NCI-H2029 (cell line): ENCODE results near the gene THOC5.
"Not testable (repeated sequence)": the region's sequence is repeated elsewhere in the genome, so short reads cannot be mapped to it uniquely, and the experiment has no call there.

Experiments used
- DNase-seq: peaks from one replicate; lab custom pipeline; 2025; lab: John Stamatoyannopoulos, UW

The THOC5 gene

DNA sequence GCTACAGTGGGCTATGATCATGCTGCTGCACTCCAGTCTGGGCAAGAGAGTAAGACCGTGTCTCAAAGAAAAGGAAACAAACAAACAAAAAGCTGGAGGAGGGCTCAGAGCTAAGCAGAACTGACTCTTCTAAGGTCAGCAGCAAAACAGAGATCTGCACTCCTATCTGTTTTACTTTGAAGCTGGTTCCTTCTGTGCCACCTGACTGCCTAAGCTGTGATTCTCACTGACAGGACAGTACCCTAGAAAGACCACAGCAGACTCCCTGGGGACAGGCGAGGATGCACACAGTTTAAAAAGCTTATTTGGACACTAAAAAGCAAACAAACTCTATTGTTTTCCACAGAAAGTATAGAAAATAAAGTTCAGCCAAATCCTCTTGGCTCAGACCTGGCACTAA is 43.0 kb downstream of the THOC5 start:
- no peak for DNase-seq

GRCh38 chr22:29509815-29510214 is 43.7 kb downstream of the THOC5 start:
- DNase-seq: no peak

DNA sequence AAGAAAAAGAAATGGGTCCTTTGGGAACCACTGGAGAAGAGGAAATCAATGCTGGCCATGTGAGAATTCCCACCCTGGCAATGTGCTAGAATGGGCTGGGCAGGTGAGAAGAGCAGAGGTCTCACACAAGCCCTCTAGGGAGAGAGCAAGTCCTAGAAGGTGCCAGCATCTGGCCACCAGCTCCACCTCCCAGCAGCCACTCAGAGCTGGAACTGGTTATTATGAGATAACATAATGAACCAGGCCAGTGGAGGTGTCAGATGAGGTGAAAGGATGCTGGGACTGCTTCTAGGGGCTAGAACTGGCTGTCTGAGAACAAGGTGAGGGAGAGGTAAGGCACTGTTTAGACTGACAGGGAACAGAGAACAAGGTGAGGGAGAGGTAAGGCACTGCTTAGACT is 44.3 kb downstream of the THOC5 start:
- DNase-seq: no peak

DNA sequence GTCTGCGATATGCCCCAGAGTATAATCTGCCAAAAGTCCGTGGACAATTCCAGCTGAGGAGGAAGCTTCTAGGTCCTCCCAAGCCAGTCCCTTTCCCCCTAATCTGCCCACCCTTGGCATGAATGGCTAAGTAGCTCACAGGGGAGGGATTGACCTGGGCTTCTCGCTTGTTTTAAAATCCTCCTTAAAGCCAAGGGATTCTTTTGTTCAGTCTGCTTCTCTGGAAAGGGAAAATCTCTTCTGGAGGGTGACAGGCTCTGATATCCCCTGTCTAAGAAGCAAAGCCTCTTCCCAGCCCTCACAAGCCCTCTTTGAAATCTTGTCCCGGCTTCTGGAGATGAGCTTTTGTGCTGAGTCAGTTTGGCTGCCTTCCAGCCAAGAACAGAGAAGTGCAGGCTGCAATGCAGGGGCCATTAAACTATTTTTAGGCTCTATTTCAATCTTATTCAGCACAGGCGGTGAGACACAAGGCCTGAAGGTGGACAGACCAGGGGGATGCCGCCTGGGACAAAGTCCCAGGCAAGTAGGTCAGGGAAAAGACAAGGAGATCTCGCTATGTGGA is 49.7 kb downstream of the THOC5 start:
- no peak for DNase-seq

DNA sequence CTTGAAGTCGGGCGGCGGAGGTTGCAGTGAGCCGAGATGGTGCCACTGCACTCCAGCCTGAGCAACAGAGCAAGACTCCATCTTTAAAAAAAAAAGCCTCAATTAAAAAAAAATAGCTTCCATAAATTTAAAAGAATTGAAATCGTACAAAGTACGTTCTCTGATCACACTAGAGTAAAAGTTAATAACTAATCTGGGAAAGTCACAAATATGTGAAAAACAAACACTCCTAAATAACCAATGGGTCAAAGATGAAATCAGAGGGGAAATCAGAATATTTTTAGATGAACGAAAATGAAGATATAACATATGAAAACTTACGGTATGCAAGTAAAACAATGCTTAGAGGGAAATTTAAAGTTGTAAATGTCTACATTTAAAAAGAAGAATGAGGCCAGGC is 53.7 kb downstream of the THOC5 start:
- DNase-seq: no peak

DNA sequence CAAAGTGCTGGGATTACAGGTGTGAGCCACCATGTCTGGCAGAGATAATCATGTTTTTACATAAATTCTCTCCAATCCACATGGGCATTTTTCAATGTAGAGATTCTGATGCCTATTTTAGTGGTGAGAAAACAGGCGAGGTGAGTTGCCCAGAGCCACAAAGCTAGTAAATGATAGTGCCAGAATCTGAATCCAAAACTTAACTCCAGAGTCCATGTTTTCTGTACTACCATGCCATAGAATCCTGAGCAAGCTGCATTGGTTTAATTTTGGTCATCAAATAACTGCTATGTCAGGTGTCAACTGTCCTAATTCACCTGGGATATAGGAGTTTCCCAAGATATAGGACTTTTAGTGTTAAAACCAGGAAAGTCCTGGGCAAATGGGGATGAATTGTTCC is 59.9 kb downstream of the THOC5 start:
- no peak for DNase-seq

DNA sequence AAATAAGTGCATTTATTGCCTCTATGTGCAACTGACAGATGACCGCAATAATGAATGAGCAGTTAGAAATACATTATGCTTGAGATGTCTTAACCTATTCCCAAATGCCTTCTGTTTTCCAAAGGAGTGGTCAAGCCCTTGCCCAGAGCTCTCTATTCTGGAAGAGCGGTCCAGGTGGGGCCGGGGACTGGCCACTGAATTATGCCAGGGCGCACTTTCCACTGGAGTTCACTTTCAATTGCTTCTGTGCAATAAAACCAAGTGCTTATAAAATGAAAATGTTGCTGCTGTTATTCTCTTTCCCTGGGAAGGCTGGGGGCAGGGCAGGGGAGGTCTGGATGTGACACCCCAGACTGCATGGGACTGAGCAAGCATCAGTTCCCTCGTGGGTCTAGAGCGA is 62.5 kb downstream of the THOC5 start:
- no peak for DNase-seq

DNA sequence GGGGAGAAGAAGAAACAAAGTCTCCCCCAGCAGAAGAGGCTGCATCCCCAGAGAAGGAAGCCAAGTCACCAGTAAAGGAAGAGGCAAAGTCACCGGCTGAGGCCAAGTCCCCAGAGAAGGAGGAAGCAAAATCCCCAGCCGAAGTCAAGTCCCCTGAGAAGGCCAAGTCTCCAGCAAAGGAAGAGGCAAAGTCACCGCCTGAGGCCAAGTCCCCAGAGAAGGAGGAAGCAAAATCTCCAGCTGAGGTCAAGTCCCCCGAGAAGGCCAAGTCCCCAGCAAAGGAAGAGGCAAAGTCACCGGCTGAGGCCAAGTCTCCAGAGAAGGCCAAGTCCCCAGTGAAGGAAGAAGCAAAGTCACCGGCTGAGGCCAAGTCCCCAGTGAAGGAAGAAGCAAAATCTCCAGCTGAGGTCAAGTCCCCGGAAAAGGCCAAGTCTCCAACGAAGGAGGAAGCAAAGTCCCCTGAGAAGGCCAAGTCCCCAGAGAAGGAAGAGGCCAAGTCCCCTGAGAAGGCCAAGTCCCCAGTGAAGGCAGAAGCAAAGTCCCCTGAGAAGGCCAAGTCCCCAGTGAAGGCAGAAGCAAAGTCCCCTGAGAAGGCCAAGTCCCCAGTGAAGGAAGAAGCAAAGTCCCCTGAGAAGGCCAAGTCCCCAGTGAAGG is 64.3 kb downstream of the THOC5 start:
- DNase-seq: not testable (repeated sequence)

DNA sequence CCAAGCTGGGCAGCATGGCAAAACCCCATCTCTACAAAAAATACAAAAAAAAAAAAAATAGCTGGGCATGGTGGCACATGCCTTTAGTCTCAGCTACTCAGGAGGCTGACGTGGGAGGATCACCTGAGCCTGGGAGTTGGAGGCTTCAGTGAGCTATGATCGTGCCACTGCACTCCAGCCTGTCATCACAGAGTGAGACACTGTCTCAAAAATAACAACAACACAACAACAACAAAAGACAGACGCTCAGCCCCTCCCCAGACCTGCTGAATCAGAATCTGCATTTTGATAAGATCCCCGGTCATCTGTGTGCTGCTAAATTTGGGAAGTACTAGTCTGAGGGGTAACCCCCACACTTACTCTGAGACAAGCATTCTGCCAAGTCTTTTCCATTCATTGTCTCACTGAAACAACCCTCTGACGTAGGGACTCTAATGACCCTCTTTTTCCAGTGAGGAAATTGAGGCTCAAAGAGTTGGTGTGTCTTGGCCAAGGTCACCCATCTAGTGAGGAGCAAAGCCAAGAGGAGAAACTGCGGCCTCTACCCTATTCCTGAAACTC is 66.1 kb downstream of the THOC5 start:
- no peak for DNase-seq

DNA sequence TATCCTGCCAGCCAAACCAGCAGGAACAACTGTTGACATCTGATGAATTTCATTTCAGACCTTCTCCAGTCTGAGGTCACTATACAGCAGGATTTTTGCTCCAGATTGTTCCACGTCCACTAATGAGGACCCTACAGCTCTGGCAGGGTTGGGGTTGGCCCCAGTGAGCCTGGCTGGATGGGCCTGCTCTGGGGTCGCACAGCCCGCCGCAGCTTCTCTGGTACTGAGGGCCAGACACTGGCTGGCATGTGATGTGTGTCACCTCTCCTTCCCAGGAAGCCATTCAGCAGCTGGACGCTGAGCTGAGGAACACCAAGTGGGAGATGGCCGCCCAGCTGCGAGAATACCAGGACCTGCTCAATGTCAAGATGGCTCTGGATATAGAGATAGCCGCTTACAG is 68.1 kb downstream of the THOC5 start:
- no peak for DNase-seq

GRCh38 chr22:29484642-29485041 is 68.9 kb downstream of the THOC5 start:
- no peak for DNase-seq

DNA sequence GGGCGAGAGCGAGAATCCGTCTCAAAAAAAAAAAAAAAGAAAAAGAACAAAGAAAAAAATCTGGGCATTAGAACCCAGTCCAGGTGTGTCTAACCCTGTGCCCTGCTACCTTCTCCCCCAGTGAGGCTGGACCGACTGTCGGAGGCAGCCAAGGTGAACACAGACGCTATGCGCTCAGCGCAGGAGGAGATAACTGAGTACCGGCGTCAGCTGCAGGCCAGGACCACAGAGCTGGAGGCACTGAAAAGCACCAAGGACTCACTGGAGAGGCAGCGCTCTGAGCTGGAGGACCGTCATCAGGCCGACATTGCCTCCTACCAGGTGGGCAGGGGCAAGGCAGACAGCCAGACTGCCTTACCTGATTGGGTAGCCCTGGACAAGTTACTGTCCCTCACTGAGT is 70.3 kb downstream of the THOC5 start:
- no peak for DNase-seq

DNA sequence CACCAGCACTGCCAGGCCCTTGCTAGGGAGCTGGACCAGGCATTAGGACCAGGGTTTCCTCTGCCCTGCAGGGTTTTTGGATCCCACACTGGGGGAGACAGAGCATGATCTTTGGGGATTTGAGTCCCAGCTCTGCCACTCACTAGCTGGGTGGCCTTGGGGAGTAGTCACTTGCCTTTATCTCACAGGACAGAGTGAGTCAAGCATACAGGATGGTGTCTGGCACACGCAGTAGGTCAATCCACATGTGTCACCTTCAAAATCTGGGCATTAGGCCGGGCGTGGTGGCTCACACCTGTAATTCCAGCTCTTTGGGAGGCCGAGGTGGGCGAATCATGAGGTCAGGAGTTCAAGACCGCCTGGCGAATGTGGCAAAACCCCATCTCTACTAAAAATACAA is 70.8 kb downstream of the THOC5 start:
- no peak for DNase-seq

DNA sequence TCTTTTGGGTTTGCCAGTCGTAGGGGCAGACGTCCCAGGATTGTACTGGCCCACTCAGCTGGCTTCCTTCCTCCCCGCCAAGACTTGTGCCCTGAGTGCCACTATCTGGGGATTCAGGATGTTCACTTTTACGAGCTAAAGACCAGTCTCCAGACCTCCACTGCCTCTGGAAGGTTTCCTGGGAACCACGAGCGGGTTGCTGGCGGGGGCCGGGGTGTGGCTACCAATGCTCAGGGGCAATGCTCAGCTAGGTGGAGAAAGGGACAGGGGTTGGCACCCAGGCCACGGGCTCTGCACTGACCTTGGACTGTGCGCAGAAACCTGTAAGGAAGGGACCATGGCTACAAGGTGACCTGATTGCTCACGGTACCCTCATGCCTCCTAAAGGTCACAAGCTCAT is 71.3 kb downstream of the THOC5 start:
- no peak for DNase-seq

- DNase-seq: no peak
Observed at GRCh38 chr22:29481265-29482000, 72.1 kb downstream of the THOC5 start.

DNA sequence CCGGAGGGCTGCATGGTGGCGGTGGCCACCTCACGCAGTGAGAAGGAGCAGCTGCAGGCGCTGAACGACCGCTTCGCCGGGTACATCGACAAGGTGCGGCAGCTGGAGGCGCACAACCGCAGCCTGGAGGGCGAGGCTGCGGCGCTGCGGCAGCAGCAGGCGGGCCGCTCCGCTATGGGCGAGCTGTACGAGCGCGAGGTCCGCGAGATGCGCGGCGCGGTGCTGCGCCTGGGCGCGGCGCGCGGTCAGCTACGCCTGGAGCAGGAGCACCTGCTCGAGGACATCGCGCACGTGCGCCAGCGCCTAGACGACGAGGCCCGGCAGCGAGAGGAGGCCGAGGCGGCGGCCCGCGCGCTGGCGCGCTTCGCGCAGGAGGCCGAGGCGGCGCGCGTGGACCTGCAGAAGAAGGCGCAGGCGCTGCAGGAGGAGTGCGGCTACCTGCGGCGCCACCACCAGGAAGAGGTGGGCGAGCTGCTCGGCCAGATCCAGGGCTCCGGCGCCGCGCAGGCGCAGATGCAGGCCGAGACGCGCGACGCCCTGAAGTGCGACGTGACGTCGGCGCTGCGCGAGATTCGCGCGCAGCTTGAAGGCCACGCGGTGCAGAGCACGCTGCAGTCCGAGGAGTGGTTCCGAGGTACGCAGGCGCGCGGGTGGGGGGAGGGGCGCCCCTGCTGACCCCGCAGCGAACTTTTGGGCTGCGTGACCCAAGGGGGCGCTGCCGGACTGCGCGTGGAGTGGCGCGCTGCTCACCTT is 72.9 kb downstream of the THOC5 start:
- no peak for DNase-seq

DNA sequence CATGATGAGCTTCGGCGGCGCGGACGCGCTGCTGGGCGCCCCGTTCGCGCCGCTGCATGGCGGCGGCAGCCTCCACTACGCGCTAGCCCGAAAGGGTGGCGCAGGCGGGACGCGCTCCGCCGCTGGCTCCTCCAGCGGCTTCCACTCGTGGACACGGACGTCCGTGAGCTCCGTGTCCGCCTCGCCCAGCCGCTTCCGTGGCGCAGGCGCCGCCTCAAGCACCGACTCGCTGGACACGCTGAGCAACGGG is 73.4 kb downstream of the THOC5 start:
- DNase-seq: no peak

DNA sequence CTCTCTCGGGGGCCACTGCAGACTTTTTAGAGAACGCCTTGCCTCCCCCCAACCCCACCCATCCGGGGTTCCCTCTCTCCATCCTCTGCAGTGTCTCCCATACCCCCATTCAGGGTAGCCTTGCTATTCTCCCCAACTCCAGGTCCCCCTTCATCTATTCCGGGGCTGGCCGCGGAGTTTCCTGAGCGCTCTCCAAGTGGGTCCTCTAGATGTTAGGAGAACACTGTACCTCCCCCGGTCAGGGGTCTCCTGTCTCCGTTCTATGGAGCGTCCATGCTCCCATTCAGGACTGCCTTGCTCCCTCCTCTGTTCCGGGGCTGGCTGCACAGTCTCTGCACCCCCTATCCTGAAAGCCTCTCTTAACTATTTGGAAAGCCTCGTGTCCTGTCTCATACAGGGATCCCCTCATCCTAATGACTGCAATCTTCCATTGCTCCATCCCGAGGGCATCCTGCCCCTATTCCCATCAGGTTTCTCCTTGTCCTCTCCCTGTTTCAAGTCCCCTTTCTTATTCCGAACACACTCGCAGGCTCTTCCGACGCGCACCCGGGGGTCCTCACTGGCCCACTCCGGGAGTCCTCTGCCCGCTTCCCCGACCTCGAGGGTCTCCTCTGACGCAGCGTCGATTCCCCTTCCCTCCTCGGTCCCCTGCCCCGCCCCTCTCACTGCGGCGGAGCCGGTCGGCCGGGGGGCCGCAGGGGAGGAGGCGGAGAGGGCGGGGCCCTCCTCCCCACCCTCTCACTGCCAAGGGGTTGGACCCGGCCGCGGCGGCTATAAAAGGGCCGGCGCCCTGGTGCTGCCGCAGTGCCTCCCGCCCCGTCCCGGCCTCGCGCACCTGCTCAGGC is 73.9 kb downstream of the THOC5 start, which contains the start of gene NEFH:
Gene NEFH (plus strand): TSS at position 802 of the 845 bp plus-strand sequence. CDS start 45 bp downstream, outside the sequence.
- no peak for DNase-seq

- DNase-seq: no peak
Observed at GRCh38 chr22:29478326-29479276, 75.0 kb downstream of the THOC5 start.

DNA sequence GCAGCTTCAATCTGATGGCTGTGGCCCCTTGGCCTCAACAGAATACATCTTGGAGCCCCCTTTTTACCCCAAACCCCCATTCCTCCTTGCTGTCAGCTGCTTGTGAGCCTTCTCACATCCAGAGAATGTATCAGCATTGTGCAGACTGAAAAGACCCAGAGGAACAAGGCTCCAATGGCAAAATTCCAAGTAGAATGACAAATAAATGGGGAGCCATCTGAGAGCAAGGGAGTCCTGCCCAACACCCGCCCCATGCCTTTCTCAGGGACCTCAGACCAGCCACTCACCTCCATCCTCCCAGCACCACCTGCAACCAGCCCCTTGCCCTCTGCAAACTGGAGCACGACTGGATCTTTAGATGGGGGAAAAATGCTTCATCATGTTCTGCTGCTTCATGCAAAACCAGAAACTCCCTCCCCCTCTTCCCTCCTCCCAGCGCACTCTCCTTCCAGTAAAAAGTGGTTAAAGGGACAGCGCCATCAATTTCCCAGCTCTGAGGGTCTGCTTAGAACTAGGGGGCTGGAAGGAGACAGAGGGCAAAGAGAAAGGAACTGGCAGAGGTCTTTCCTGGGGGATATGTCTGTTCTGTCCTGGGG is 75.7 kb downstream of the THOC5 start:
- DNase-seq: no peak
